Mesendoderm (in vitro differentiated cells): ENCODE data around the gene MESD.

ENCODE experiments used
- DNase-seq: peaks from one replicate; pipeline ENCODE4 v3.0.0; 2013
- H2AK5ac ChIP-seq: 2 replicates; pipeline ENCODE4 v1.6.1; 2013; ENCODE audit warnings: low read length, inconsistent platforms
- H2BK120ac ChIP-seq: 2 replicates; pipeline ENCODE4 v1.6.1; 2013; ENCODE audit warnings: low read depth, mild to moderate bottlenecking, low read length, moderate library complexity, mixed read lengths
- H2BK15ac ChIP-seq: replicated peaks from 2 replicates; pipeline ENCODE4 v1.6.1; 2013; ENCODE audit warnings: low read depth, mild to moderate bottlenecking, moderate library complexity
- H2BK5ac ChIP-seq: 2 replicates; pipeline ENCODE4 v1.6.1; 2013; ENCODE audit warnings: low read length, inconsistent platforms
- H3K18ac ChIP-seq: 2 replicates; pipeline ENCODE4 v1.6.1; 2013; ENCODE audit warnings: mild to moderate bottlenecking, low read length, mixed read lengths
- H3K23ac ChIP-seq: one replicate; pipeline ENCODE4 v1.6.1; 2013; ENCODE audit warnings: low read length
- H3K27ac ChIP-seq: 2 replicates; pipeline ENCODE4 v1.5.1; 2013; ENCODE audit warnings: low read depth, mild to moderate bottlenecking, inconsistent platforms, low read length, moderate library complexity
- H3K27me3 ChIP-seq: 2 replicates; pipeline ENCODE4 v1.6.1; 2013; ENCODE audit warnings: low read length, control low read depth, mild to moderate bottlenecking, inconsistent platforms; ENCODE audit not compliant: insufficient read depth, poor library complexity
- H3K36me3 ChIP-seq: 2 replicates; pipeline ENCODE4 v1.6.1; 2013; ENCODE audit warnings: low read length, inconsistent platforms; ENCODE audit not compliant: control insufficient read depth, insufficient read depth
- H3K4ac ChIP-seq: one replicate; pipeline ENCODE4 v1.6.1; 2013; ENCODE audit warnings: low read depth, mild to moderate bottlenecking, low read length, moderate library complexity
- H3K4me1 ChIP-seq: 2 replicates; pipeline ENCODE4 v1.6.1; 2013; ENCODE audit warnings: low read depth, low read length, inconsistent platforms; ENCODE audit not compliant: control insufficient read depth
- H3K4me2 ChIP-seq: 2 replicates; pipeline ENCODE4 v1.6.1; 2013; ENCODE audit warnings: low read length
- H3K4me3 ChIP-seq: 2 replicates; pipeline ENCODE4 v1.5.1; 2013; ENCODE audit warnings: mild to moderate bottlenecking, low read length
- H3K56ac ChIP-seq: one replicate; pipeline ENCODE4 v1.6.1; 2013; ENCODE audit warnings: low read length
- H3K79me1 ChIP-seq: 2 replicates; pipeline ENCODE4 v1.6.1; 2013; ENCODE audit warnings: low read length, inconsistent platforms
- H3K79me2 ChIP-seq: 2 replicates; pipeline ENCODE4 v1.6.1; 2013; ENCODE audit warnings: mild to moderate bottlenecking, low read length; ENCODE audit not compliant: control insufficient read depth, insufficient read depth
- H3K9ac ChIP-seq: 2 replicates; pipeline ENCODE4 v1.6.1; 2013; ENCODE audit warnings: low read length, inconsistent platforms
- H4K5ac ChIP-seq: one replicate; pipeline ENCODE4 v1.6.1; 2013; ENCODE audit warnings: low read length
- H4K8ac ChIP-seq: one replicate; pipeline ENCODE4 v1.6.1; 2013; ENCODE audit warnings: low read depth, mild to moderate bottlenecking, control low read depth, low read length, moderate library complexity
- WGBS: extraction: QIAGEN DNeasy Blood & Tissue Kit; methylation state at CpG from one replicate; pipeline ENCODE4 v1.1.7; 2013; ENCODE audit warnings: low lambda C conversion rate, missing lambda C conversion rate; ENCODE audit not compliant: insufficient coverage; ENCODE audit errors: extremely low coverage; 5-methylcytosine and 5-hydroxymethylcytosine counted together

The MESD gene

DNA sequence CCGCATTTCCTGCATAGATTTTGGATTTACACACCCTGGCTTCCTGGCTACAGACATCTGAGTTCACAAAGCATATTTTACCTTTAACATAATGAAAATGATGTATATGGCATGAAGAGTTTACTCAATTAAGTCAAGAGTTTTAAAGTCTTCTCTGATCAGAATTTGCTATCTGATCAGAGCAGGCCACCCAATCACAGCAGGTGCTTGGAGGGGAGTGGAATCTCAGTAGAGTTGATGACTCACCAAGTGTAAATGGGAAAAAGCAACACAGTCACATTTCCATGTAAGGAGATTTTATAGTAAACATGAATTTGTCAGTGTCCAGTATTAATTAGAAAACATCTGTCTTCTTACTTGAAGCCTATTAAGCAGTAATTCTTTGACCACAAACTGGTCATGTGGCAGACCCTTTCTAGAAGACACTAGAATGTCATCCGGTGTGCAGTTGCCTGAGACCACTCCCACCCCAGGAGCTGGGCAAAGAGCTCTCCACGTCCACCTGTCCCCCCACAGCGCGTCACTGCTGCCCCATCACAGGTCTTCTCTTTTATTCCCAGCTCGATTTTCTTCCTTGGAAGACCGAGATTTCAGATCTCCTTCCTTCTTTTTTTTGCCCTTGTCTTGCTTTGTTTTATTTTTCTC lies 10.8 kb downstream of the MESD start:
- no peak overlapping the region for H2AK5ac ChIP-seq
- H3K9ac ChIP-seq, result no peak overlapping the region
- H3K27ac ChIP-seq, result peak overlapping the region; percentile 42
- peaks cover 14% of the 10 kb centered on the region for H3K79me1 ChIP-seq
- H3K79me2 ChIP-seq, result peaks cover 27% of the 10 kb centered on the region
- H4K5ac ChIP-seq, result no peak overlapping the region
- H3K18ac ChIP-seq, result no peak overlapping the region
- no peak overlapping the region for H3K4ac ChIP-seq
- no peak overlapping the region for H3K23ac ChIP-seq
- no peak overlapping the region for H3K4me2 ChIP-seq
- H3K56ac ChIP-seq, result no peak overlapping the region
- H2BK5ac ChIP-seq, result no peak overlapping the region
- H3K4me3 ChIP-seq, result no peak overlapping the region
- peaks cover 8% of the 10 kb centered on the region for H3K36me3 ChIP-seq
- H3K4me1 ChIP-seq, result no peaks in the 10 kb centered on the region
- no peak overlapping the region for H2BK120ac ChIP-seq
- no CpG with 5 or more reads among the region's 7 CpGs for WGBS
- H3K27me3 ChIP-seq, result no peaks in the 10 kb centered on the region
- no peak overlapping the region for H2BK15ac ChIP-seq
- peak; percentile 61 for DNase-seq
- H4K8ac ChIP-seq, result no peak overlapping the region

GRCh38 chr15:80977627-80978036 lies 12.0 kb downstream of the MESD start:
- H3K4me2 ChIP-seq, result no peak overlapping the region
- H3K27me3 ChIP-seq, result no peaks in the 10 kb centered on the region
- no peaks in the 10 kb centered on the region for H3K4me1 ChIP-seq
- no peak overlapping the region for H3K4me3 ChIP-seq
- no peak overlapping the region for H3K27ac ChIP-seq
- H2BK5ac ChIP-seq, result no peak overlapping the region
- no CpG with 5 or more reads among the region's 7 CpGs for WGBS
- no peak overlapping the region for H3K56ac ChIP-seq
- H2AK5ac ChIP-seq, result no peak overlapping the region
- DNase-seq, result peak; percentile 87
- H2BK120ac ChIP-seq, result no peak overlapping the region
- no peak overlapping the region for H4K8ac ChIP-seq
- H3K36me3 ChIP-seq, result peaks cover 8% of the 10 kb centered on the region
- H4K5ac ChIP-seq, result no peak overlapping the region
- H3K23ac ChIP-seq, result no peak overlapping the region
- H3K9ac ChIP-seq, result no peak overlapping the region
- no peak overlapping the region for H3K18ac ChIP-seq
- peaks cover 16% of the 10 kb centered on the region for H3K79me1 ChIP-seq
- H3K4ac ChIP-seq, result no peak overlapping the region
- H3K79me2 ChIP-seq, result peaks cover 20% of the 10 kb centered on the region
- no peak overlapping the region for H2BK15ac ChIP-seq

- Histone ChIP-seq H2AK5ac (no peak overlapping the region), H2BK120ac (no peak overlapping the region), H3K56ac (no peak overlapping the region), H2BK15ac (no peak overlapping the region), H3K9ac (no peak overlapping the region), H4K5ac (no peak overlapping the region), H4K8ac (no peak overlapping the region), H3K36me3 (peaks cover 8% of the 10 kb centered on the region), H3K27me3 (no peaks in the 10 kb centered on the region), H2BK5ac (no peak overlapping the region), H3K4me1 (no peaks in the 10 kb centered on the region), H3K4me2 (no peak overlapping the region), H3K79me1 (peaks cover 15% of the 10 kb centered on the region), H3K27ac (no peak overlapping the region), H3K4me3 (no peak overlapping the region), H3K23ac (no peak overlapping the region), H3K4ac (no peak overlapping the region), H3K18ac (no peak overlapping the region), H3K79me2 (peaks cover 19% of the 10 kb centered on the region)
- DNase-seq, result no peak
- no CpG with 5 or more reads among the region's 4 CpGs for WGBS
Measured at GRCh38 chr15:80976851-80977250, 12.8 kb downstream of the MESD start.

- no peaks in the 10 kb centered on the region for H3K27me3 ChIP-seq
- H3K4me2 ChIP-seq, result no peak overlapping the region
- H3K79me2 ChIP-seq, result peaks cover 18% of the 10 kb centered on the region
- H4K5ac ChIP-seq, result no peak overlapping the region
- WGBS, result no CpG with 5 or more reads among the region's 4 CpGs
- no peak for DNase-seq
- no peak overlapping the region for H3K4me3 ChIP-seq
- no peak overlapping the region for H3K27ac ChIP-seq
- H2BK5ac ChIP-seq, result no peak overlapping the region
- no peak overlapping the region for H3K18ac ChIP-seq
- peaks cover 14% of the 10 kb centered on the region for H3K79me1 ChIP-seq
- no peak overlapping the region for H3K4ac ChIP-seq
- no peak overlapping the region for H3K9ac ChIP-seq
- H2BK15ac ChIP-seq, result no peak overlapping the region
- H3K23ac ChIP-seq, result no peak overlapping the region
- no peak overlapping the region for H2BK120ac ChIP-seq
- no peak overlapping the region for H2AK5ac ChIP-seq
- H3K36me3 ChIP-seq, result peaks cover 8% of the 10 kb centered on the region
- H3K4me1 ChIP-seq, result no peaks in the 10 kb centered on the region
- no peak overlapping the region for H4K8ac ChIP-seq
- H3K56ac ChIP-seq, result no peak overlapping the region
Measured at GRCh38 chr15:80974914-80975313, 14.7 kb downstream of the MESD start.

- Histone ChIP-seq H4K8ac (no peak overlapping the region), H3K9ac (no peak overlapping the region), H3K27ac (no peak overlapping the region), H3K4ac (no peak overlapping the region), H3K27me3 (no peaks in the 10 kb centered on the region), H2AK5ac (no peak overlapping the region), H3K56ac (peak overlapping the region; percentile 15), H3K4me2 (no peak overlapping the region), H2BK15ac (no peak overlapping the region), H4K5ac (no peak overlapping the region), H2BK120ac (no peak overlapping the region), H3K4me1 (no peaks in the 10 kb centered on the region), H3K79me2 (peaks cover 17% of the 10 kb centered on the region), H3K4me3 (no peak overlapping the region), H3K18ac (no peak overlapping the region), H3K36me3 (peaks cover 6% of the 10 kb centered on the region), H2BK5ac (no peak overlapping the region), H3K79me1 (peaks cover 11% of the 10 kb centered on the region), H3K23ac (no peak overlapping the region)
- WGBS, result no CpG with 5 or more reads among the region's 3 CpGs
- no peak for DNase-seq
Measured at GRCh38 chr15:80972276-80972675, 17.3 kb downstream of the MESD start.

DNA sequence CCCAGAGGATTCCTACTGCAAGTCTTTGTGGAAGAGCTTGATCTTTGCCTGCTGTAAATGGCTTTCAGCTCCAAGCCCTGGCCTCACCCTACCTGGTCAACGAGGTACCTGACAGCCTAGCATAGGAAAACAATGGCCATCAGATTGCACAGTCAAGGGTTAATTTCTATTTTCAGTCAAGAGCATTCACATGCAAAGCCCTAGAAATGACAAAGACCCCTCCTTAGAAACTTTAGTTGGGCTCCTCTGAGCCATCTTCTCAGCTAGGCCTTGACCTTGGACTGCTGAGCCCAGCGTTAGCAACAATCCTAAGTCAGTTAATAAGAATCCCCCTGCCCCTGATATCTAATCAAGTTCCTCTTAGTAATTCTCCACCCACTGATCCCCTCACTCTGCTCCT lies 18.5 kb downstream of the MESD start:
- no peak for DNase-seq
- Histone ChIP-seq H3K18ac (no peak overlapping the region), H2AK5ac (no peak overlapping the region), H3K36me3 (peaks cover 4% of the 10 kb centered on the region), H3K27me3 (no peaks in the 10 kb centered on the region), H4K5ac (no peak overlapping the region), H3K9ac (no peak overlapping the region), H3K4me1 (no peaks in the 10 kb centered on the region), H2BK15ac (no peak overlapping the region), H3K27ac (no peak overlapping the region), H3K4me2 (no peak overlapping the region), H2BK120ac (no peak overlapping the region), H4K8ac (no peak overlapping the region), H3K4me3 (no peak overlapping the region), H3K79me1 (peaks cover 4% of the 10 kb centered on the region), H3K23ac (no peak overlapping the region), H2BK5ac (no peak overlapping the region), H3K4ac (no peak overlapping the region), H3K56ac (no peak overlapping the region), H3K79me2 (peaks cover 6% of the 10 kb centered on the region)
- no CpG with 5 or more reads among the region's 2 CpGs for WGBS
